OCI-LY3 (cell line): Measurements from ENCODE around the gene CYB5D1.

ENCODE experiments used
- CTCF ChIP-seq: fragments of 200-600, 300-600 bp; sonication (generic); IDR thresholded peaks from 2 replicates; pipeline ENCODE4 v1.5.1; 2014; ENCODE audit warnings: antibody characterized with exemption, low read length, low read depth
- EZH2phosphoT487 ChIP-seq: fragments of 200-600 bp; shearing (Covaris generic); IDR thresholded peaks from 2 replicates; pipeline ENCODE4 v1.6.1; 2018; ENCODE audit warnings: antibody characterized with exemption, mixed run types, low read depth

- TF ChIP-seq CTCF (no peak), EZH2phosphoT487 (no peak)
Observed at GRCh38 chr17:7809086-7809790, 48.6 kb upstream of the CYB5D1 start.
